Natural killer cell (primary cell): ENCODE measurements around the gene PQBP1. TPM values are rescaled to one million over a fixed set of nuclear protein-coding genes. Genes with fewer than 3 reads are reported as not detected.

Source experiments
- ATAC-seq, 3 donors: fragments of 150-1000 bp in 2 of 3; fragments of 200-7000 bp in 1 of 3; cut with Tn5 transposase; 1 replicate in 1 of 3; 2 replicates in 2 of 3; pipeline ENCODE4 v1.10.0; 2021; ENCODE audit warnings: mild to moderate bottlenecking in 2 of 3, moderate library complexity in 2 of 3
- DNase-seq, 2 donors: peaks; one replicate each; pipeline versions ENCODE4 v3.0.0 to v3.0.0-alpha.2; 2013 to 2021; ENCODE audit warnings: mixed read lengths in 1 of 2
- H3K27ac ChIP-seq: one replicate; pipeline ENCODE4 v1.5.1; 2013; ENCODE audit warnings: mild to moderate bottlenecking, low read length
- H3K27me3 ChIP-seq: one replicate; pipeline ENCODE4 v1.6.1; 2013; ENCODE audit warnings: low read length; ENCODE audit not compliant: control insufficient read depth, insufficient read depth
- H3K36me3 ChIP-seq: one replicate; pipeline ENCODE4 v1.6.1; 2013; ENCODE audit warnings: low read length; ENCODE audit not compliant: control insufficient read depth, insufficient read depth
- H3K4me1 ChIP-seq: one replicate; pipeline ENCODE4 v1.6.1; 2013; ENCODE audit warnings: low read length; ENCODE audit not compliant: control insufficient read depth, insufficient read depth
- H3K4me3 ChIP-seq: one replicate; pipeline ENCODE4 v1.5.1; 2013; ENCODE audit warnings: low read length
- H3K9me3 ChIP-seq: one replicate; pipeline ENCODE4 v1.6.1; 2013; ENCODE audit warnings: low read length; ENCODE audit not compliant: control insufficient read depth, insufficient read depth
- H3K27ac Mint-ChIP-seq, 2 donors: one replicate each; pipeline ENCODE4 v1.8.0; 2022; ENCODE audit warnings: mild to moderate bottlenecking in 2 of 2, mixed read lengths in 2 of 2, moderate library complexity in 1 of 2
- H3K27me3 Mint-ChIP-seq, 2 donors: one replicate each; pipeline ENCODE4 v1.8.0; 2022; ENCODE audit warnings: low read depth in 2 of 2, mixed read lengths in 2 of 2
- H3K36me3 Mint-ChIP-seq: one replicate; pipeline ENCODE4 v1.8.0; 2022; ENCODE audit warnings: mixed read lengths
- H3K4me1 Mint-ChIP-seq, 2 donors: one replicate each; pipeline ENCODE4 v1.8.0; 2022; ENCODE audit warnings: mixed read lengths in 2 of 2
- H3K4me3 Mint-ChIP-seq: one replicate; pipeline ENCODE4 v1.8.0; 2022; ENCODE audit warnings: mild to moderate bottlenecking, moderate library complexity, mixed read lengths
- H3K9me3 Mint-ChIP-seq, 2 donors: one replicate each; pipeline ENCODE4 v1.8.0; 2022; ENCODE audit warnings: mixed read lengths in 2 of 2
- WGBS: methylation state at CpG from one replicate; pipeline ENCODE4 v1.1.7; 2013; ENCODE audit warnings: missing lambda C conversion rate; ENCODE audit not compliant: insufficient coverage; 5-methylcytosine and 5-hydroxymethylcytosine counted together
- intact Hi-C: fragments of 100-400 bp; cut with micrococcal nuclease; formaldehyde crosslinking; loops from one replicate; pipeline ENCODE4 v1.14.2; 2022
- total RNA-seq, 4 donors: library from RNA; stranded (reverse); fragments of 120-200 nt in 1 of 4; gene quantifications; one replicate each; pipeline versions ENCODE4 v1.2.3 to v1.2.4, GENCODE V29; 2013 to 2022
- TF ChIP-seq, protein P1 (sequence below): fragments of 200-600 bp; IDR thresholded peaks from one replicate; pipeline ENCODE4 v1.8.0; 2022; ENCODE audit warnings: antibody characterized with exemption

Gene PQBP1
- total RNA-seq, 3 donors from 2014 or later (not counting 1 experiment from before 2014, with no cell fraction given), result 57.2 to 62.0 (median 59.1) TPM

DNA sequence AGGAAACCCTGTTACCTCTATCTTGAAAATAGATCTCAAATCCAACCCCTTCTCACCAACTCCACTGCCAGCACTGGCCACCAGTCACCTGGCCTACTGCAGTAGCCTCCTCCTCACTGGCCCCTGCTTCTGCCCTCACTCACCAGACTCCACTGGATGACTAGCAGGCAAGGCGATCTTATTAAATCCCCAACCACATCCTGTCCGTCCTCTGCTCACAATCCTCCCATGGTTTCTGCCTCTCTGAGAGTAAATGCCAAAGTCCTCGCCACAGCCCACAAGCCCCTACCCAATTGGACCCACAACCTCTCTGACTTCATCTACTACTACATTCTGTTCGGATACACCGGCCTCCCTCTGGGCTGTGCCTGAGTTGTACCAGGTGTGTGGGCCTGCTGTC lies 26.5 kb downstream of the PQBP1 start:
- Mint-ChIP-seq H3K27ac (peak overlapping the region; percentile 57 to 86), H3K4me1 (peaks cover 34 to 40% of the 10 kb centered on the region in 2 donors), H3K4me3 (peak overlapping the region; percentile 43), H3K9me3 (no peaks in the 10 kb centered on the region), H3K27me3 (no peaks in the 10 kb centered on the region), H3K36me3 (no peaks in the 10 kb centered on the region)
- Histone ChIP-seq H3K4me3 (no peak overlapping the region), H3K4me1 (peaks cover 77% of the 10 kb centered on the region), H3K9me3 (no peaks in the 10 kb centered on the region), H3K27ac (peak overlapping the region; percentile 57), H3K36me3 (peaks cover 11% of the 10 kb centered on the region), H3K27me3 (no peaks in the 10 kb centered on the region)
- ATAC-seq, result peak; percentile 12 to 40 (median 37)
- 40% methylated on average over 5 of the region's 5 CpGs for WGBS
- intact Hi-C loops, result no loop called here
- TF ChIP-seq, protein P1, sequence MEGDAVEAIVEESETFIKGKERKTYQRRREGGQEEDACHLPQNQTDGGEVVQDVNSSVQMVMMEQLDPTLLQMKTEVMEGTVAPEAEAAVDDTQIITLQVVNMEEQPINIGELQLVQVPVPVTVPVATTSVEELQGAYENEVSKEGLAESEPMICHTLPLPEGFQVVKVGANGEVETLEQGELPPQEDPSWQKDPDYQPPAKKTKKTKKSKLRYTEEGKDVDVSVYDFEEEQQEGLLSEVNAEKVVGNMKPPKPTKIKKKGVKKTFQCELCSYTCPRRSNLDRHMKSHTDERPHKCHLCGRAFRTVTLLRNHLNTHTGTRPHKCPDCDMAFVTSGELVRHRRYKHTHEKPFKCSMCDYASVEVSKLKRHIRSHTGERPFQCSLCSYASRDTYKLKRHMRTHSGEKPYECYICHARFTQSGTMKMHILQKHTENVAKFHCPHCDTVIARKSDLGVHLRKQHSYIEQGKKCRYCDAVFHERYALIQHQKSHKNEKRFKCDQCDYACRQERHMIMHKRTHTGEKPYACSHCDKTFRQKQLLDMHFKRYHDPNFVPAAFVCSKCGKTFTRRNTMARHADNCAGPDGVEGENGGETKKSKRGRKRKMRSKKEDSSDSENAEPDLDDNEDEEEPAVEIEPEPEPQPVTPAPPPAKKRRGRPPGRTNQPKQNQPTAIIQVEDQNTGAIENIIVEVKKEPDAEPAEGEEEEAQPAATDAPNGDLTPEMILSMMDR, result no peak
- no peak for DNase-seq

DNA sequence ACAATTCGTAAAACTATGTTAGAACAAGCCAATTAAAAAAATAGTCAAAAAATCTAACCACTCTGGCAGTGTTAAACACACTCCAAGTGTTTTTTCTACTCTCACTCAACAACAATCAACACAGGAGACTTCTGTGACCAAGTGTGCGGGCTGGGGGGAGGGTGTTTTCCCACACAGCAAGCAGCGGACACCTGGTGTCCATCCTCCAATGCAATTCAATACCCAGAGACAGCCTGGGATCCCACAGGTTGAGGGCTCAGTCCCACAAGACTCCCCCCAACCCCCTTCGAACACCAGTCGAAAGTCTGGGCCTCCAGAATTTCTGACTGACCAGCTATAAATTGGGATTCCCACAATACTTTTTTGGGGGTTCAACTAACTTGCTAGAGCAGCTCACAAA lies 29.4 kb downstream of the PQBP1 start:
- TF ChIP-seq, protein P1, result no peak
- DNase-seq, result no peak
- ATAC-seq, result no peak
- no peaks in the 10 kb centered on the region for H3K27me3 Mint-ChIP-seq
- Histone ChIP-seq H3K36me3 (peaks cover 21% of the 10 kb centered on the region), H3K4me1 (peaks cover 49% of the 10 kb centered on the region), H3K27me3 (no peaks in the 10 kb centered on the region), H3K9me3 (no peaks in the 10 kb centered on the region), H3K4me3 (no peak overlapping the region), H3K27ac (no peak overlapping the region)
- intact Hi-C loops, result no loop called here
- no peak overlapping the region for H3K27ac Mint-ChIP-seq
- WGBS, result 92% methylated on average over 3 of the region's 5 CpGs
- no peaks in the 10 kb centered on the region for H3K9me3 Mint-ChIP-seq
- H3K4me3 Mint-ChIP-seq, result no peak overlapping the region
- H3K36me3 Mint-ChIP-seq, result no peaks in the 10 kb centered on the region
- H3K4me1 Mint-ChIP-seq, result peaks cover 9 to 19% of the 10 kb centered on the region in 2 donors

DNA sequence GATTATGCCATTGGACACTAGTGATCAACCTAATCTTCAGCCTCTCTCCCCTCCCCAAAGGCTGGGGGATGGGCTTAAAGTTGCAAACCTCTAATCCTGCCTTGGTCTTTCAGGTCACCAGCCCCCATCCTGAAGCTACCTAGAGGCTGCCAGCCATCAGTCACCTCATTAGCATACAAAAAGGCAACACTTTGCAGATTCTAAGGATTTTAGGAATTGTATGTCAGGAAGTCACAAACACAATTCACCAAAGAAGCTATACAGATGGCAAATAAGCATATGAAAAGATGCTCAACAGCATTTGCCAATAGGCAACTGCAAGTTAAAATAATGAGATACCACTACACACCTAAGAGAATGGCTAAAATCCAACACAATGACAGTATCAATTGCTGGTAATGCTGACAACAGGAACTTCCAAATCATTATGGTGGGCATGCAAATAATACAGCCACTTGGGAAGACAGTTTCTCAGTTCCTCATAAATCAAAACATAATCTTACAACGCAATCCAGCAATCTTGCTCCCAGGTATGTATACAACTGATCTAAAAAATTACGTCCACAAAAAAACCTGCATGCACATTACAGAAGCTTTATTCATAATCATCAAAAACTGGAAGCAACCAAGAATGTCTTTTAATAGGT lies 30.1 kb downstream of the PQBP1 start:
- no peaks in the 10 kb centered on the region for H3K9me3 ChIP-seq
- H3K36me3 ChIP-seq, result peaks cover 21% of the 10 kb centered on the region

More for the DNA sequence above, 30.1 kb downstream of the PQBP1 start:
- no peaks in the 10 kb centered on the region for H3K36me3 Mint-ChIP-seq
- Histone ChIP-seq H3K27ac (no peak overlapping the region), H3K4me3 (no peak overlapping the region), H3K27me3 (no peaks in the 10 kb centered on the region), H3K4me1 (peaks cover 42% of the 10 kb centered on the region)
- no peak overlapping the region for H3K27ac Mint-ChIP-seq
- intact Hi-C loops, result no loop called here
- no peak for DNase-seq
- H3K27me3 Mint-ChIP-seq, result no peaks in the 10 kb centered on the region
- no peak for ATAC-seq
- peaks cover 9 to 12% of the 10 kb centered on the region in 2 donors for H3K4me1 Mint-ChIP-seq
- TF ChIP-seq, protein P1, result no peak
- no peaks in the 10 kb centered on the region for H3K9me3 Mint-ChIP-seq
- WGBS, result 67% methylated on average over 1 of the region's 2 CpGs
- no peak overlapping the region for H3K4me3 Mint-ChIP-seq
